HepG2 (cell line): ENCODE measurements around the gene ATRN. TPM values are rescaled to one million over a fixed set of nuclear protein-coding genes. Genes with fewer than 3 reads are reported as not detected.

Source experiments
- ARNTL ChIP-seq: sonication (generic); formaldehyde crosslinking; IDR thresholded peaks from 2 replicates; pipeline ENCODE4 v1.4.0; 2020; ENCODE audit warnings: mild to moderate bottlenecking, missing genetic modification reagents
- CENPT ChIP-seq: sonication (generic); formaldehyde crosslinking; IDR thresholded peaks from 2 replicates; pipeline ENCODE4 v1.8.0; 2022; ENCODE audit warnings: low read depth, mild to moderate bottlenecking, moderate library complexity, missing genetic modification reagents
- CENPX ChIP-seq: sonication (generic); formaldehyde crosslinking; IDR thresholded peaks from 2 replicates; pipeline ENCODE4 v1.9.0; 2021; ENCODE audit warnings: mild to moderate bottlenecking, missing genetic modification reagents, moderate library complexity
- JARID2 ChIP-seq: sonication (generic); formaldehyde crosslinking; IDR thresholded peaks from 2 replicates; pipeline ENCODE4 v1.8.1; 2023; ENCODE audit warnings: missing genetic modification reagents, inconsistent platforms; ENCODE audit not compliant: insufficient replicate concordance
- MIXL1 ChIP-seq: IDR thresholded peaks from 2 replicates; pipeline ENCODE4 v1.6.1; 2016
- MXD1 ChIP-seq: sonication (generic); formaldehyde crosslinking; IDR thresholded peaks from 2 replicates; pipeline ENCODE4 v1.4.0; 2020; ENCODE audit warnings: mild to moderate bottlenecking, missing genetic modification reagents
- NPAS2 ChIP-seq: sonication (generic); formaldehyde crosslinking; IDR thresholded peaks from 2 replicates; pipeline ENCODE4 v1.8.0; 2022; ENCODE audit warnings: mild to moderate bottlenecking, missing genetic modification reagents, borderline replicate concordance
- RAD21 ChIP-seq: fragments of 450-650 bp; formaldehyde crosslinking; IDR thresholded peaks from 2 replicates; pipeline ENCODE4 v1.5.0; 2020; ENCODE audit warnings: mild to moderate bottlenecking
- THAP8 ChIP-seq: sonication (generic); formaldehyde crosslinking; IDR thresholded peaks from 2 replicates; pipeline ENCODE4 v1.5.1; 2020; ENCODE audit warnings: missing genetic modification reagents, mild to moderate bottlenecking, borderline replicate concordance
- YEATS4 ChIP-seq: sonication (generic); formaldehyde crosslinking; IDR thresholded peaks from 2 replicates; pipeline ENCODE4 v1.4.0; 2020; ENCODE audit warnings: missing genetic modification reagents, borderline replicate concordance
- ZBTB37 ChIP-seq: sonication (generic); formaldehyde crosslinking; IDR thresholded peaks from 2 replicates; pipeline ENCODE4 v1.4.0; 2020; ENCODE audit warnings: mild to moderate bottlenecking, missing genetic modification reagents
- ZFP82 ChIP-seq: sonication (generic); formaldehyde crosslinking; IDR thresholded peaks from 2 replicates; pipeline ENCODE4 v1.5.1; 2020; ENCODE audit warnings: mild to moderate bottlenecking, missing genetic modification reagents, borderline replicate concordance
- ZFX ChIP-seq: sonication (generic); formaldehyde crosslinking; IDR thresholded peaks from 2 replicates; pipeline ENCODE4 v1.4.0; 2020; ENCODE audit warnings: mild to moderate bottlenecking, low read depth, missing genetic modification reagents, moderate library complexity
- ZNF136 ChIP-seq: sonication (generic); formaldehyde crosslinking; IDR thresholded peaks from 2 replicates; pipeline ENCODE4 v1.8.1; 2022; ENCODE audit warnings: low read depth, mild to moderate bottlenecking, moderate library complexity, missing genetic modification reagents
- ZNF207 ChIP-seq: fragments of 450-650 bp; IDR thresholded peaks from 2 replicates; pipeline ENCODE4 v1.6.1; 2016; ENCODE audit warnings: antibody characterized with exemption, borderline replicate concordance
- ZNF275 ChIP-seq: sonication (generic); formaldehyde crosslinking; IDR thresholded peaks from 2 replicates; pipeline ENCODE4 v1.8.0; 2022; ENCODE audit warnings: missing genetic modification reagents, mild to moderate bottlenecking, inconsistent platforms, borderline replicate concordance
- ZNF460 ChIP-seq: sonication (generic); formaldehyde crosslinking; IDR thresholded peaks from 2 replicates; pipeline ENCODE4 v1.5.1; 2020; ENCODE audit warnings: missing genetic modification reagents, mild to moderate bottlenecking, borderline replicate concordance
- ZNF704 ChIP-seq: sonication (generic); formaldehyde crosslinking; IDR thresholded peaks from 2 replicates; pipeline ENCODE4 v1.8.1; 2023; ENCODE audit warnings: mild to moderate bottlenecking, inconsistent platforms, moderate library complexity, missing genetic modification reagents, borderline replicate concordance
- ZNF776 ChIP-seq: sonication (generic); formaldehyde crosslinking; IDR thresholded peaks from 2 replicates; pipeline ENCODE4 v1.4.0; 2020; ENCODE audit warnings: mild to moderate bottlenecking, missing genetic modification reagents
- ZNF782 ChIP-seq: sonication (generic); formaldehyde crosslinking; IDR thresholded peaks from 2 replicates; pipeline ENCODE4 v1.4.0; 2020; ENCODE audit warnings: missing genetic modification reagents, mild to moderate bottlenecking, borderline replicate concordance
- ZNF83 ChIP-seq: sonication (generic); formaldehyde crosslinking; IDR thresholded peaks from 2 replicates; pipeline ENCODE4 v1.4.0; 2020; ENCODE audit warnings: missing genetic modification reagents, mild to moderate bottlenecking, borderline replicate concordance
- ZSCAN25 ChIP-seq: sonication (generic); formaldehyde crosslinking; IDR thresholded peaks from 2 replicates; pipeline ENCODE4 v1.8.0; 2022; ENCODE audit warnings: mild to moderate bottlenecking, missing genetic modification reagents
- polyA plus RNA-seq, 8 experiments: library from polyadenylated mRNA; depleted of rRNA in 3 of 8; stranded (reverse) in 7 of 8; unstranded in 1 of 8; fragments of >200 nt; fragmentation: Illumina TruSeq in 4 of 8; extraction: Trizol in 4 of 8; gene quantifications; 2 replicates each; pipeline versions ENCODE4 v1.2.1 to v1.2.3, GENCODE V29; 2011 to 2016; ENCODE audit warnings: low read depth in 4 of 8, missing spikeins in 1 of 8, mixed read lengths in 1 of 8; ENCODE audit not compliant: insufficient read depth in 1 of 8
- total RNA-seq, 5 experiments: library from RNA; depleted of rRNA; stranded (reverse); fragments of >200 nt; fragmentation: Illumina TruSeq; extraction: Trizol; gene quantifications; 2 replicates each; pipeline ENCODE4 v1.2.3, GENCODE V29; 2016; ENCODE audit warnings: low read depth in 1 of 5

The ATRN gene
- total and polyA plus RNA-seq, 2 of the 13 experiments (the other 11 are each of a cell fraction or from before 2014, with no cell fraction given), result 44.2 to 81.1 TPM

GRCh38 chr20:3470627-3471396 is at the start of gene ATRN (continued):
- TF ChIP-seq THAP8 (CRISPR knock-in tag) (peak; percentile 23; the same call in 1 of the 2 replicates), ZNF460 (CRISPR knock-in tag) (0 out of 2 replicates have a peak, but pooled peaks have one; percentile 16), ZFX (CRISPR knock-in tag) (peak; percentile 97), CENPX (CRISPR knock-in tag) (no peak; the same call in 1 of the 2 replicates), NPAS2 (CRISPR knock-in tag) (no peak), MIXL1 (CRISPR knock-in tag) (peak; percentile 57; the same call in 1 of the 2 replicates), ZNF207 (no peak), ZSCAN25 (CRISPR knock-in tag) (0 out of 2 replicates have a peak, but pooled peaks have one; percentile 71), ZBTB37 (CRISPR knock-in tag) (0 out of 2 replicates have a peak, but pooled peaks have one; percentile 17), ZNF136 (CRISPR knock-in tag) (no peak), CENPT (CRISPR knock-in tag) (peak; percentile 96; the same call in 1 of the 2 replicates), ZNF782 (CRISPR knock-in tag) (peak; percentile 22; the same call in 1 of the 2 replicates), ZNF83 (CRISPR knock-in tag) (peak; percentile 75; the same call in 1 of the 2 replicates), RAD21 (peak; percentile 80), ZFP82 (CRISPR knock-in tag) (no peak; the same call in 1 of the 2 replicates), YEATS4 (CRISPR knock-in tag) (peak; percentile 98), MXD1 (CRISPR knock-in tag) (peak; percentile 87), JARID2 (CRISPR knock-in tag) (no peak), ZNF275 (CRISPR knock-in tag) (peak; percentile 90; the same call in 1 of the 2 replicates), ZNF776 (peak; percentile 99), ARNTL (CRISPR knock-in tag) (peak; percentile 85), ZNF704 (CRISPR knock-in tag) (peak; percentile 86; the same call in 1 of the 2 replicates)
